Posterior vena cava (tissue), 2 donors: ENCODE measurements around the gene PNPLA3. TPM values are rescaled to one million over a fixed set of nuclear protein-coding genes. Genes with fewer than 3 reads are reported as not detected.

ENCODE experiments used
- total RNA-seq, 2 donors: library from RNA; stranded (reverse); fragmentation: NEBNext Ultra II Directional; extraction: Animal tissue kit (Norgen Biotek cat#: 25700); gene quantifications; one replicate each; pipeline ENCODE4 v1.2.1, GENCODE V29; 2021
- donor health status: DM: yes; HTN: yes; CAD: no.
- donor health status: DM: yes; HTN: yes; CAD: no.

PNPLA3 gene
- total RNA-seq, 2 donors from 2014 or later, result 0.51 TPM; not detected in 1

Other genes with a start within 250 kb of the PNPLA3 start
- 1 to 10 TPM; 1.7 to 2.0 TPM for gene EFCAB6, start 111.5 kb upstream of the PNPLA3 start, total RNA-seq
- not detected for gene SULT4A1, start 61.3 kb upstream of the PNPLA3 start, total RNA-seq
- not detected for gene PNPLA5, start 31.8 kb upstream of the PNPLA3 start, total RNA-seq
- gene SAMM50, start 31.6 kb downstream of the PNPLA3 start, total RNA-seq, result 10 to 100 TPM; 20.8 to 25.6 TPM
- gene PARVB, start 100.5 kb downstream of the PNPLA3 start, total RNA-seq, result 10 to 100 TPM; 49.6 to 51.1 TPM